22Rv1 (cell line): ENCODE measurements around the gene MED25.

Experiments
- CTCF ChIP-seq: fragments of 450-650 bp; IDR thresholded peaks from 2 replicates; pipeline ENCODE4 v1.5.1; 2017; ENCODE audit warnings: mild to moderate bottlenecking
- ZFX ChIP-seq: fragments of 450-650 bp; IDR thresholded peaks from 2 replicates; pipeline ENCODE4 v1.6.1; 2017; ENCODE audit warnings: antibody characterized with exemption, borderline replicate concordance

DNA sequence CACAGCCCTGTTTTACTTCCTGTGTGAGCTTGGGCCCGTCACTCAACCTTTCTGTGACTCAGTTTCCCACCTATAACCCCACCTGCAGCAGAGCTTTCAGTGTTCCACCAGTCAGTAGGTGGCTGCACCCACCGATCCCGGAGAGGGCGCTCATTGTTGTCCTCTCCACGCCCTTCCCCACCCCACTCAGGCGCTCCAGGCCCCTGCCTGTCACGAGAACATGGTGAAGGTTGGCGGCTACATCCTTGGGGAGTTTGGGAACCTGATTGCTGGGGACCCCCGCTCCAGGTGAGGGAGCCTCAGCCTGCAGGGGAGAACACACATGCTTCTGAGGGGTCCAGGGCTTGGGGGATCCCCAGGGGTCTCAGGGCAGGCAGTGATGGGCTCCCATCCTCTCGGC is 17.3 kb upstream of the MED25 start:
- no peak for TF ChIP-seq CTCF
- no peak for TF ChIP-seq ZFX
